Keratinocyte (primary cell): ENCODE results near the gene DMAC2L. TPM values are rescaled to one million over a fixed set of nuclear protein-coding genes. Genes with fewer than 3 reads are reported as not detected.

ENCODE experiments used
- DNase-seq: peaks from one replicate; pipeline ENCODE4 v3.0.0-alpha.2; 2011; ENCODE audit warnings: low read depth, missing footprints, low spot score
- FAIRE-seq: peaks from 2 replicates; lab custom pipeline; 2011; peaks lifted over from hg19 to GRCh38; lab: Jason Lieb, UNC
- H2AFZ ChIP-seq: 2 replicates; pipeline ENCODE4 v1.6.0; 2012; ENCODE audit warnings: low read length, control low read depth, inconsistent platforms; ENCODE audit not compliant: control insufficient read depth
- H3K27ac ChIP-seq: 2 replicates; pipeline ENCODE4 v1.5.1; 2011; ENCODE audit warnings: low read length; ENCODE audit not compliant: control insufficient read depth, insufficient read depth
- H3K27me3 ChIP-seq: 3 replicates; pipeline ENCODE4 v1.6.0; 2011; ENCODE audit warnings: low read length; ENCODE audit not compliant: control insufficient read depth, insufficient read depth; ENCODE audit errors: extremely low read depth
- H3K36me3 ChIP-seq, 2 experiments: 2 replicates in 1 of 2; 3 replicates in 1 of 2; pipeline ENCODE4 v1.5.1; 2011; ENCODE audit warnings: low read length in 2 of 2, mild to moderate bottlenecking in 1 of 2; ENCODE audit not compliant: control insufficient read depth in 2 of 2, insufficient read depth in 2 of 2; ENCODE audit errors: extremely low read depth in 1 of 2
- H3K4me1 ChIP-seq: 3 replicates; pipeline ENCODE4 v1.5.1; 2011; ENCODE audit warnings: low read length; ENCODE audit not compliant: control insufficient read depth, insufficient read depth; ENCODE audit errors: extremely low read depth
- H3K4me2 ChIP-seq: 3 replicates; pipeline ENCODE4 v1.6.0; 2011; ENCODE audit warnings: low read depth, low read length; ENCODE audit not compliant: control insufficient read depth, insufficient read depth; ENCODE audit errors: extremely low read depth
- H3K4me3 ChIP-seq, 3 experiments: fragments of 200-600 bp in 1 of 3; sonication (generic) in 1 of 3; 2 replicates in 2 of 3; 3 replicates in 1 of 3; pipeline ENCODE4 v1.5.1; 2011 to 2016; ENCODE audit warnings: low read length in 3 of 3, mild to moderate bottlenecking in 3 of 3, control low read depth in 2 of 3, inconsistent platforms in 1 of 3, low read depth in 1 of 3, mixed read lengths in 1 of 3, mixed run types in 1 of 3, moderate library complexity in 1 of 3; ENCODE audit not compliant: control insufficient read depth in 2 of 3, insufficient read depth in 2 of 3; ENCODE audit errors: extremely low read depth in 1 of 3
- H3K79me2 ChIP-seq: 2 replicates; pipeline ENCODE4 v1.6.0; 2012; ENCODE audit warnings: low read length; ENCODE audit not compliant: control insufficient read depth, insufficient read depth
- H3K9ac ChIP-seq: 3 replicates; pipeline ENCODE4 v1.6.0; 2011; ENCODE audit warnings: low read length; ENCODE audit not compliant: control insufficient read depth, insufficient read depth; ENCODE audit errors: extremely low read depth
- H3K9me1 ChIP-seq: 3 replicates; pipeline ENCODE4 v1.6.0; 2011; ENCODE audit warnings: low read length; ENCODE audit not compliant: control insufficient read depth, insufficient read depth; ENCODE audit errors: extremely low read depth
- H3K9me3 ChIP-seq: 2 replicates; pipeline ENCODE4 v1.5.1; 2012; ENCODE audit warnings: low read depth, low read length; ENCODE audit not compliant: control insufficient read depth
- H4K20me1 ChIP-seq: 3 replicates; pipeline ENCODE4 v1.6.0; 2011; ENCODE audit warnings: low read length; ENCODE audit not compliant: control insufficient read depth, insufficient read depth; ENCODE audit errors: extremely low read depth
- CTCF ChIP-seq, 3 experiments: IDR thresholded peaks in 1 of 3; conservative IDR thresholded peaks in 1 of 3; optimal IDR thresholded peaks in 1 of 3; 2 replicates in 2 of 3; 3 replicates in 1 of 3; pipeline versions ENCODE3 to v1.5.1; 2011; ENCODE audit warnings: low read length in 3 of 3, mild to moderate bottlenecking in 3 of 3, moderate library complexity in 2 of 3, control low read depth in 1 of 3, inconsistent platforms in 1 of 3; ENCODE audit not compliant: insufficient read depth in 2 of 3; ENCODE audit errors: extremely low read depth in 1 of 3
- EZH2 ChIP-seq: IDR thresholded peaks from one replicate; pipeline ENCODE4 v1.6.1; 2012; ENCODE audit warnings: inconsistent platforms, mild to moderate bottlenecking, low read length, moderate library complexity
- dilution Hi-C: fragments of 300-500 bp; cut with MboI; formaldehyde crosslinking; loops from one replicate; pipeline ENCODE4 v1.7.0; 2020; ENCODE audit warnings: low sequenced_read_pairs; ENCODE audit not compliant: extremely low pct_ligation_motif_present
- polyA plus RNA-seq, 5 experiments: library from polyadenylated mRNA; depleted of rRNA in 3 of 5; stranded (reverse) in 3 of 5; stranded (forward) in 1 of 5; unstranded in 1 of 5; fragments of >200 nt; gene quantifications; 1 replicate in 1 of 5; 2 replicates in 3 of 5; 3 replicates in 1 of 5; pipeline versions ENCODE4 v1.2.1 to v1.2.3, GENCODE V29; 2011 to 2012; ENCODE audit warnings: missing spikeins in 2 of 5, low read depth in 1 of 5, low replicate concordance in 1 of 5

DMAC2L gene
- polyA plus RNA-seq, 1 donor (not counting 4 experiments of a cell fraction or from before 2014, with no cell fraction given) = 12.4 TPM

GRCh38 chr14:50310445-50310844, 1.7 kb upstream of the DMAC2L start:
- no peak overlapping the region for H3K4me3 ChIP-seq
- no peak for DNase-seq
- H3K9ac ChIP-seq = no peak overlapping the region
- H3K27ac ChIP-seq = no peak overlapping the region
- TF ChIP-seq CTCF (optimal IDR thresholded peaks at IDR 0.05 in 1 of 3, IDR thresholded peaks at IDR 0.05 in 1 of 3, conservative IDR thresholded peaks at IDR 0.05 in 1 of 3; ENCODE audit: extremely low read depth in 1 of 3, insufficient read depth in 2 of 3, low read length in 3 of 3) = no peak
- no peak for TF ChIP-seq EZH2
- peaks cover 24% of the 10 kb centered on the region for H3K79me2 ChIP-seq
- H3K27me3 ChIP-seq = no peaks in the 10 kb centered on the region
- dilution Hi-C loops = no loop called here
- H4K20me1 ChIP-seq = no peaks in the 10 kb centered on the region
- no peaks in the 10 kb centered on the region for H3K9me1 ChIP-seq
- H3K4me2 ChIP-seq = peak overlapping the region; percentile 99
- H3K36me3 ChIP-seq = no peaks in the 10 kb centered on the region
- H3K9me3 ChIP-seq = no peaks in the 10 kb centered on the region
- H2AFZ ChIP-seq = no peak overlapping the region
- FAIRE-seq = no peak
- peaks cover 11% of the 10 kb centered on the region for H3K4me1 ChIP-seq

GRCh38 chr14:50311337-50311971, 670 bp upstream of the DMAC2L start:
- Histone ChIP-seq H3K9me3 (no peaks in the 10 kb centered on the region), H3K4me2 (peak overlapping the region; percentile 99), H3K27ac (peak overlapping the region; percentile 88), H3K36me3 (no peaks in the 10 kb centered on the region), H3K27me3 (no peaks in the 10 kb centered on the region), H3K4me3 (peak overlapping the region; percentile 73 to 91 (median 79)), H3K9ac (peak overlapping the region; percentile 89), H3K79me2 (peaks cover 24% of the 10 kb centered on the region), H3K4me1 (peaks cover 11% of the 10 kb centered on the region), H2AFZ (peak overlapping the region; percentile 88), H4K20me1 (no peaks in the 10 kb centered on the region), H3K9me1 (no peaks in the 10 kb centered on the region)
- dilution Hi-C loops = no loop called here
- no peak for FAIRE-seq
- peak in 1 of 3 experiments; percentile 52 for TF ChIP-seq CTCF (optimal IDR thresholded peaks at IDR 0.05 in 1 of 3, IDR thresholded peaks at IDR 0.05 in 1 of 3, conservative IDR thresholded peaks at IDR 0.05 in 1 of 3; ENCODE audit: extremely low read depth in 1 of 3, insufficient read depth in 2 of 3, low read length in 3 of 3)
- TF ChIP-seq EZH2 = no peak
- DNase-seq = peak; percentile 9
